HuH-7.5 (cell line): ENCODE data around the gene ZNRF1.
"Not testable (repeated sequence)": the region's sequence is repeated elsewhere in the genome, so short reads cannot be mapped to it uniquely, and the experiment has no call there.

Experiments used
- DNase-seq: peaks from one replicate; pipeline ENCODE4 v3.0.0; 2011; ENCODE audit warnings: low spot score

Gene ZNRF1

DNA sequence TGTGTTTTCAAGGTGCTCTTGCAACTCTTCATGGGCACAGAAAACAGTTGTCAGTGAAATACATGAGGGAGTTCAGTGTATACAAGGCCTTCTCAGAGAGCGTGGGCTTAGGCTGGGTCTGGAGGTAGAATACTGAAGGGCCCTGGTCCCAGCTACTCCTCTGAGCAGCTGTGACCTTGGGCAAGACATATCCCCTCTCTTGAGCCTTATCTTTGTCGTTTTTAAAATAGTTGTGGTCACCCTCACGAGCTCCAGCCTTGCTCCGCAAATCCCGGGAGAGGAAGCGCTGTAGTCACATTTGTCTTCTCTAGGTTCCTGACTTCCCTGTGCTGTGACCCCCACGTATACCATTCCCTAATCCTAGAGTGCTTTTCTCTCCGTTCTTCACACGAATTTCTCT is 3.6 kb downstream of the ZNRF1 start:
- DNase-seq, result no peak

DNA sequence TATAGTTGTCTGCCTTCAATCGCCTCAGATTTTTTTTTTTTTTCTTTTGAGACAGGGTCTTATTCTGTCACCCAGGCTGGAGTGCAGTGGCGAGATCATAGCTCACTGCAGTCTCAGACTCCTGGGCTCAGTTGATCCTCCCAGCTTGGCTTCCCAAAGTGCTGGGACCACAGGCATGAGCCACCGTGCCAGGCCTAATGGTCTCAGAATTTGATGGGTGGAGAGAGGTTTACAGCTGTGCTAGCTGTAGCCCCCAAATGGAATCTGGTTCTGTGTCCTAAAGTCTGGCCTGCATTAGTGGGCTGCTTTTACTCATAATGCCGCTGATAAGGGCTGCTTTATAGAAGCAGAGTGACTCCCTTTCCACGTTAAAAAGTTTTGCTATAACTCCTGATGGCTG is 5.1 kb downstream of the ZNRF1 start:
- DNase-seq, result no peak

DNA sequence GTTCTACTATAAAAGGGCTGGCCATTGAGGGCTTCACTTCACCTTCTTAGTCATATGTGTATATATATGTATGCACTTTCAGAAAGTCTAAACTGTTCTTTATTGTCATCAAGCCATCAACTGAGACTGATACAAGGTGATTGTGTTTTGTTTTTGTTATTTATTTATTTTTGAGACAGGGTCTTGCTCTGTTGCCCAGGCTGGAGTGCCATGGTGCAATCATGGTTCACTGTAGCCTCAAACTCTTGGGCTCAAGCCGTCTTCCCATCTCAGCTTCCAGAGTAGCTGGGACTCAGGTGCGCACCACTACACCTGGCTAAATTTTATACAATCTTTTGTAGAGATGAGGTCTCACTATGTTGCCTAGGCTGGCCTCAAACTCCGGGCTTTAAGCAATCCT is 5.6 kb downstream of the ZNRF1 start:
- DNase-seq, result no peak

DNA sequence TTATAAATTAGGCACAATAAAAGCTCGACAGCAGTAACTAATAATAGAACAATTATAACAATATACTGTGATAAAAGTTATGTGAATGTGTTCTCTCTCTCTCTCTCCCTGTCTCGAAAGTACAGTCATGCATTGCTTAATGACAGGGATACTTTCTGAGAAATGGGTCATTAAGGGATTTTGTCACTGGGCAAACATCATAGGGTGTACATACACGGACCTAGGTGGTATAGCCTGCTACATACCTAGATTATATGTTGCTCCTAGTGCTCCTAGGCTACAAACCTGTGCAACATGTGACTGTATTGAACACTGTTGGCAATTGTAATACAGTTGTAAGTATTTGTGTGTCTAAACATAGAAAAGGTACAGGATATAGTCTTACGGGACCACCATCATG is 6.9 kb downstream of the ZNRF1 start:
- DNase-seq, result no peak

DNA sequence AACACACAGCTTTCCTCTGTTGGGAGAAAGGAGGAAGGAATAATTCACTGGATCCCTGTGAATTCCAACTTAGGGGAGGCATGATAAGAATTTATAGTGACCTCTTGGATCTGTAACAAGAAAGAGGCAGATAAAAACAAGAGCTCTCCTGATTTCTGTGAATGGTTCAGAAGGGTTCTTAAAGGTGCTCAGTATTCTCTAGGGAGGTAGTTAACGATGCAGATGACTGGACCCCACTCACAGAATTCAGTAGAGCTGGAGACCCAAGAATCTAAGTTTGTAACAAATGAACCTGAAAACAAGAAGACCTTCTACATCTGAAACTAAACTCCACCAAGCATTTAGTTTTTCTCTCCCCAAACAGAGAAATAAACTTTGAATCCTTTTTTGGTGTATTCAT is 8.6 kb downstream of the ZNRF1 start:
- no peak for DNase-seq

DNA sequence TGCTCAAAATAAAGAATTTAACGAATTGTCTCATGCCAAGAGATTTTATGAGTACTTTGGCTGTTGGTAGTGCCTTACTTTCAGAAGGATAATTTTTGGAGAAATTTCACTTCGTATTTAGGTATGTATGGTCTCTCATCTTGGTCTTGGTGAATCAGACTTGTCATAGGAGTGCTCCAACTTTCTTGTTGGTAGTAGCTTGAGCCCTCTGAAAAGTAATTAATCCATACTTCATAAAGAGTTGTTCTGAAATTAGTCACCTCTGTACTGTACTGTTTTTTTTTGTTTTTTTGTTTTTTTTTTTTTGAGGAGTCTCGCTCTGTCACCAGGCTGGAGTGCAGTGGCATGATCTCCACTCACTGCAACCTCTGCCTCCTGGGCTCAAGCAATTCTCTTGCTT is 11.6 kb downstream of the ZNRF1 start:
- no peak for DNase-seq

DNA sequence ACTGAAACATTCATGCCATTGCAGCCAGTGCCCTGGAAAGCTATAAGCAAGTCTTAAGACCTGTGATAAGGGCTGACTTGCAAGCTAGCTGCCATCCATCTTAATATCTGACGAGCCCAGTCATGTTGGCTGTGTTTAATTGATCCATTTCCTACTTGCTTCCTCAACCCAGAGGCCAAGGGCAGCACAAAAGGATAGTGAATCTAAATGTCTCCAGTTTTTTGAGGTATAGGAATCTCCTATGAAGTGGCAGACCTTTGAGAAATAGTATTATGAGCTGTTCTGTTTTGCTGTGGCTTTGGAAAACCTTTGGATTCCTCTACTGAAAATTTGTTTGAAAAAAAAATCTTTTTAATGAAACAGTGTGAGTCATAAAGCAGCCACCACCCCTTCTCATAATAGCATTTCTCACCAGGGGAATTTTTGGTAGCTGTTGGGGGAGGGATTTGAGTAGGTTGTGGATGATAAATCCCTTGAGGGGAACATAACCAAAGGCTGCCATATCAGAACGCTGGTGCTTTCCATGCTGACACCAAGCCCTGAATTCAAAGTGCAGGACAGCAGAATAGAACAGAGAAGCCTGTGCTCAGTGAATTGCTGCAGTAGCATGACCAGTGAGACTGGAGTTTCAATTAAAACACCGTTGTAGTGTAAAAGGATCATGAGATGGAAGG is 12.9 kb downstream of the ZNRF1 start:
- no peak for DNase-seq

DNA sequence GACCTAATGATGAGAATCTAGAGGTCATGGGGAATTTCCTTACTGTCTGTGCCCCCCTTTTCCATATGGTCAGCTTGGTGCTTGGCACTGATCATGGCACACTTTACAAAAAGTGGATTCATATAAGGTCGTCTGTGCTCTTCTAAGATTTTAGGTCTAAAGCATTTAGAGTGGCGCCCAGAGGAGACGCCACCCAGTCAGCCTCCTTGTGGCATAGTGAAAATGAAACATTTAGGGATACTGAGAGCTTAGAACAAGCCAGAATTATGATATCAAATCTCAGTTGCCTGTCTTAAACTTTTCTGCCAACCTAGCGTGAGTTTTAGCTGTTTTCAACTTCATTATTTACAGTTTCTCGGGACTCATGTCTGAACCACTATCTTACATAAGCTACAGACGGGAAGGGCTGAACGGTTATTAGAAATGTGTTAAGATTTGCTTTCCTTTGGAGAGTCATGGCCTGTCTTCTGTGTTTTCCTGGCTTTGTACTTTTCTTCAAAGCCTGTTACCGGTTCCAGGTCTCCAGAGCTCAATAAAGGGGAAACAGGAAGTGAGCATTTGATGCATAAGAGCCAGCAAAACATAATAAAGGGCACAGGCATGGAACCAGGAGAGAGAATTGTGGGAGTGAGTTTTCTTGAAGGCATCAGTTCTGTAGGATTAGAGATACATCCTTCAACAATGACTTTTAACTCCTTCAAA is 13.7 kb downstream of the ZNRF1 start:
- no peak for DNase-seq

DNA sequence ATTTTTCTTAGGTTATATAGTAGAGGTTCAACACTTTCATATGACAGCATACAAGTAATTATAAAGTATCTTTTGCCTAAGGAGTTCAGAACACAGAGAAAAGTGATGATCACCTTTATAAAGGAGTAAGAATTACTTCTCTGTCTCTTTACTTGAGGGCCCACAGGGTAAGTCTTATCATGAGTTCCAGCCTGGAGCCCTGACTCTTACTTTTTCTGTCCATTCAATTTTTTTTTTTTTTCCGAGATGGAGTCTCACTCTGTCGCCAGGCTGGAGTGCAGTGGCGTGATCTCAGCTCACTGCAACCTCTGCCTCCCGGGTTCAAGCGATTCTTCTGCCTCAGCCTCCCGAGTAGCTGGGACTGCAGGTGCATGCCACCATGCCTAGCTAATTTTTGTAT is 14.3 kb downstream of the ZNRF1 start:
- not testable (repeated sequence) for DNase-seq

DNA sequence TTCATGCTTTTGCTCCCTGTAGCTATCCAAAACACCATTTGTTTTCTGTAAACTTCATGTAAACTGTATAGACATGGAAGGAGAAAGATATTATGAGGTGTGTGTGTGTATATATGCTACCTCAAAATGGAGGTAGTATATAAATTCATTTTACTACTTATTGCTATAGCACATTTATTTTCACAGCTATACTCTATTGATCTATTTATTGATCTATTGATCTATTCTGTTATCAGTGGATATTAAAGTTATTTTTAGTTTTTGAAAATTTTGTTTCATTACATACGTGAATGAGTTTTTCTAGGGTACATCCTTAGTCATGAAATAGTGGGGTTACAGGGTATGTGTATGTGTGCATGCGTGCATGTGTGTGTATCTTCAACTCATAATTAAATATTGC is 15.5 kb downstream of the ZNRF1 start:
- DNase-seq, result no peak

DNA sequence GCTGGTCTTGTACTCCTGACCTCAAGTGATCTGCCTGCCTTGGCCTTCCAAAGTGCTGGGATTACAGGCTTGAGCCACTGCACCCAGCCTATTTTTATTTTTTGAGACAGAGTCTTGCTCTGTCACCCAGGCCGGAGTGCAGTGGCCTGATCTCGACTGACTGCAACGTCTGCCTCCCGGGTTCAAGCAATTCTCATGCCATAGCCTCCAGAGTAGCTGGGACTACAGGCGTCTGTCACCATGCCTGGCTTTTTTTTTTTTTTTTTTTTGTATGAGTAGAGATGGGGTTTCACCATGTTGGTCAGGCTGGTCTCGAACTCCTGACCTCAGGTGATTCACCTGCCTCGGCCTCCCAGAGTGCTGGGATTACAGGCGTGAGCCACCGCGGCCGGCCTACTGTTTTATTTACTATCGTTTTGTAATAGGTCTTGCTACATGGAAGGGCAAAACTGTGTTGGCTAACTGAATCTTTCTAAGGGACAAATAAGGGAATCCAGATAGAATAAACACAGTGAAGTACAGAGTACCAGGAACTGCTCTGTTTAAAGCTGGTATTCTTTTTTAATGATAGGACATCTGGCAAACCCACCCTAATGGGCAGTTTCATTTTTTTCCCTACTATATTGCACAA is 17.7 kb downstream of the ZNRF1 start:
- DNase-seq, result not testable (repeated sequence)

DNA sequence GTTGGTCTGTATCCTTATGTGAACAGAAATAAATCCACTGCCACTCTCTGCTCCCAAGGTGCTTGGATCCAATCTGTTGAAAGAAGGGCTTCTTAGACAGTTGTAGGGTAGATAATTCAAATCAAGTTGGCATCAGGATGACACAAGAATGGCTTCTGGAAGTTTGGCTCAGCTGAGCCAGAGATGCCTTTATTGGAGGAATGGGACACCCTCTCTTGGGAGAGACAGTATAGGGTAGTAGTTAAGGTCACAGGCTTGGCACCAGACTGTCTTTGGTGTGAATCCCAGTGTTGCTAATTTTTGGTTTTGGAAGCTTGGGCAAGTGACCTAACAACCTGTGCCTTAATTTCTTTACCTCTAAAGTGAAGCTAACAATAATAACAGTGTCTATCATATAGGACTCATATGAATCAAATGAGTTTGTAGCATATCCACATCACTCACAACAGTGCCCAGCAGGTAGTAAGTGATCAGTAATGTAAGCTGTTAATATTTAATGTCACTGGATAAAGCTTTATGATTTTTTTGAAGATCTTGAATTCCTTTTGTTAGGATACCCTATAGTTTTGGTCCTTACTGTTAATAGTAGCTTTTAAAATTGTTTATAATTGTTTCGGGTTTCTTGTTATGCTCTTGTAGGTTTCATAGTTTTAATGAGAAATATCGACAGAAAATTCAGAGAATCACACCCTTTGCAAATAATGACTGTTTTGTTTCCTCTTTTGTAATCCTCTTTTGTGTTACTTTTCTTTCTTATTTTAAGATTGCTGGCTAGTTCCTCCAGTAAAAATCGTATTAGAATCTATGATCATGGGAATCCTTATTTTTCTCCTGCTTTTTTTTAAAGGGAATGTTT is 19.1 kb downstream of the ZNRF1 start:
- DNase-seq, result no peak

DNA sequence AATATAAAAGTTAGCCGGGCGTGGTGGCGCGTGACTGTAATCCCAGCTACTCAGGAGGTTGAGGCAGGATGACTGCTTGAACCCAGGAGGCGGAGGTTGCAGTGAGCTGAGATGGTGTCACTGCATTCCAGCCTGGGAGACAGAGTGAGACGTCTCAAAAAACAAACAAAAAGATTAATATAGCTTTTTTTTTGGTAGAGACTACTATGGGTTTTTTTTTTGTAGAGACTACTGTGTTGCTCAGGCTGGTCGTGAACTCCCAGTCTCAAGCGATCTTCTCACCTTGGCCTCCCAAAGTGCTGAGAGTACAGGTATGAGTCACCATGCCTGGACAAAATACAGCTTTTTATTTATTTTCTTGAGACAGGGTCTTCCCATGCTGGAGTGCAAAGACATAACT is 20.2 kb downstream of the ZNRF1 start:
- DNase-seq, result no peak

DNA sequence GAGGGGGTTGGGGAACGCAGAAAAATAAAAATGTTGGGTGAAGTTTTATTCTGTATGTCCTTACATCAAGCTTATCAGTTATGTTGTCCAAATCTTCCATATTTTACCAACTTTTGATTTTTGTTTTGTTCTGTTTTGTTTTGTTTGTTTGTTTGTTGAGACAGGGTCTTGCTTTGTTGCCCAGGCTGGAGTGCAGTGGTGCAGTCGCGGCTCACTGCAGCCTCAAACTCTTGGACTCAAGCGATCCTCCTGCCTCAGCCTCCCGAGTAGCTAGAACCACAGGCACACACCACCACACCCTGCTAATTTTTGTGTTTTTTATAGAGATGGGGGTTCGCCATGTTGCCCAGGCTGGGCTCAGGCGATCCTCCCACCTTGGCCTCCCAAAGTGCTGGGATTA is 20.8 kb downstream of the ZNRF1 start:
- DNase-seq, result no peak

DNA sequence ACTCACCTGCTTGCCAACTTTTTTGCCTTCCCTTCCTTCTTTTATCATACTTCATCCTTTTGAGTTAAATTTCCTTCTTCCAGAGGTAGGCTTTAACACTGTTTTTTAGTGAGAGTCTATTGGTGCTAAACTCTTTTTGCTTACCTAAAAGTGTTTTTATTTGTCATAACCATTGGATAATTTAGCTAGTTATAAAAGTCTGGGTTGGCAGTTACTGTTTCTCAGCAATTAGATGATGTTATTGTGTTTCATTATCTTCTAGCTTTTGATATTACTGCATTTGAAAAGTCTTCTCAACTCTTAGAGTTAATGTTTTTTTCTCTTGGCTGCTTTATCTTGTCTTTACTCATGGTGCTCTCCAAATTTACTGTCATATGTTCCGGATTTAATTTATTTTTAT is 22.6 kb downstream of the ZNRF1 start:
- no peak for DNase-seq

DNA sequence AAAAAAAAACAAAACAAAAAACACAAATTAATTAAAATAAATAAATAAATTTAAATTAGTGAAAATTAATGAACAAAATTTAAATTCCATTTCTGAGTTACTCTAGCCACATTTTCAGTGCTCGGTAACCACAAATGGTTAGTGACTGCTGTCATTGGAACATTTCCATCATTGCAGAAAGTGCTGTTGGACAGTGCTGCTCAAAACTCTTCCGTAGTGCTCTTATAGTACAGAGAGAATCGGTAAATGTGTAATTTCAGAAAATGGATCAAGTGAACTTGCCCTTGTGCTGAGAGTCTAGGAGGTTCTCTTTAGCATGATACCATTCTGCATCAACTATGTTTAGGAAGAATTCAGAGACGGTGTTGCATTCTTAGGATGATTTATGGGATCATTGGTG is 23.7 kb downstream of the ZNRF1 start:
- DNase-seq, result no peak

DNA sequence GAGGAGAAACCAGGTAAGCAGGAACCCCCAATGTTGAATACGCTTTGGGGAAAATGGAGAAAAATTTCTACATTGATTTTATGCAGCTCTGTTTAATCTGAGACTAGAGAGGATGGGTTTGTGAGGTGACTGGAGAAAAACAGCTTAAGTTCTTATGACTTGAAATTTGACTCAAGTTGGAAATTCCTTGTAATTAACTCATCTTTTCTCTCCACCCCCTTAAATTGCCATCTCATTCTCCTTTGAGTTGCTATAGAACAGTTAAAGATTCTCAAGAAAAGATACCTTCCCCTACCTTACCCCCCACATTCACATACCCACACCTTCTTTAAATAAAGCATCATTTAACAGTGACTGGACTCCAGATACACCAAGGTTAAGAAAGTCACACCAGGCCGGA is 24.2 kb downstream of the ZNRF1 start:
- no peak for DNase-seq

DNA sequence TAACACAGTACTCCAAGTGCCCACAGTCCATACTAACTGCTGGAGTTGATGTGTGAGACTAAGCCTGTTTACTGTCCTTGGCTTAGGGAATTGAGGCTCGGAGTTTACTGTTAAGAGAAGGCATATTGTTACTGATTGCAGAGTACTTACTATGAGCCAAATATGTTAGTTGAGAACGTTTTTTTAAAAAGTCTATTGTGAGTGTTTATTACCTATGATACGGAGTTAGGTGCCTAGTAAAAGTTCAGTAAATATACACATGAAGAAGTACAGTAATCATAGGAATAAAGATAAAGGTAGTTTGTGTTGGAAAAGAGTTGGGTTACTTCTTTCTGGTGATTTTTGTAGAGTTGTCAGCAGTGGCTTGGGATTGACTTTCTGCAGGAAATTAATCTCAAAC is 25.4 kb downstream of the ZNRF1 start:
- DNase-seq, result no peak

DNA sequence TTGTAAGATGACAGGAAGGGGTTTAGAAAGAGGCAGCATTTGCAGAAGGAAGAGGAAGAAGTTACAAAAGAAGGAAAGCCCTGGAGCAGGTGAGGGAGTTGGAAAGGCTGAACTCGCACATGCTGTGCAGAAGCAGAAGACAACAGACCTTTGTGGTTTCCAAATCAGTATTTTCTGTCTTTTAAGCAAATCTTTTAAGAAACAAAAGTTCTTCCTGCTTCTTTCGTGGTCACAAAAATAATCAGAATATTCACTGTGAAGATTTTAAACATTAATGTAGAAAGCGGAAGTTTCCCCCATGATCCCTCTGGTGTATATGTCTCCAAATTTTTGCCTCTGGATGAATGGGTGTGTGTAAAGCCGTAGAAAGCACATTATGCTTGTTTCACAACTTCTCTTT is 25.8 kb downstream of the ZNRF1 start:
- DNase-seq, result no peak

DNA sequence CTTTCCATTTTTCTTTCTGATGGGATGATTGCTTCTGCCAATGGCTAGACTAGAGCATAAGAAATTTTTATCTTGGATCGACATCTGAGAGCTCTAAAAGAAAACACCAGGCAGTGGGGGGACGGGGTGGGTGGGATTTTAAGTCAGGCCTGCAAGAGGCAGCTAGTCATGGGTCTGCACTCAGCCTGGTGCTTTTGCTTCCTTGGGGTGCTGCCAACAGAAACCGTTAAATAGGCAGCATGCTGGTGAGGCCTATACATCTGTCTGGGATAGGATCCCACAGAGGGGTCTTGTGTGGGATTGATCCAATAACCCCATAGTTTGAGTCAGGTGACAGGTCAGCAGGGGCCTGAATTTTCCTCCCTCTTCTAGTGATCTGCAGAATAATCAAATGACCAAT is 26.9 kb downstream of the ZNRF1 start:
- no peak for DNase-seq

DNA sequence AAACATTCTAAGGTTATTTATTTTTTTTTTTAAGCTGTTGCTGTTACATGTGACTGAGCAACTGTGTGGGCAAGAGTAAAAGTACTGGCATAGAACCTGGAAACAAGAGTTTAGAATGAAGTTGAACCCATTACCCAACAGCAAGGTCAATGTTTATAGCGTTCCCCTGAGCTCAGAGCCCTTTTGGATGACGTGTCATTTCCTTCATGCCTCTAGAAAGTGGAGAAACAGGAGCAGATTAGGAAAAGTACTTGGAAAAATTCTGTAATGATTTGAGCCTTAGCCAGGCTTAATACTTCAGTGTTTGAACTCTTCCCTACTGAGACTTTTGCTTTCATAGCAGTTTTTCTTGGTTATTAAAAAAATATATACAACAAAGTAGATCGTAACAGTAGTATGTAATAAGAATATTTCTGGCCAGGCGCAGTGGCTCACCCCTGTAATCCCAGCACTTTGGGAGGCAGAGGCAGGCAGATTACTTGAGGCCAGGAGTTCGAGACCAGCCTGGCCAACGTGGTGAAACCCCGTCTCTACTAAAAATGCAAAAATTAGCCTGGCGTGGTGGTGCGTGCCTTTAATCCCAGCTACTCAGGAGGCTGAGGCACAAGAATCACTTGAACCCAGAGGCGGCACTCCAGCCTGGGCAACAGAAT is 27.5 kb downstream of the ZNRF1 start:
- not testable (repeated sequence) for DNase-seq

DNA sequence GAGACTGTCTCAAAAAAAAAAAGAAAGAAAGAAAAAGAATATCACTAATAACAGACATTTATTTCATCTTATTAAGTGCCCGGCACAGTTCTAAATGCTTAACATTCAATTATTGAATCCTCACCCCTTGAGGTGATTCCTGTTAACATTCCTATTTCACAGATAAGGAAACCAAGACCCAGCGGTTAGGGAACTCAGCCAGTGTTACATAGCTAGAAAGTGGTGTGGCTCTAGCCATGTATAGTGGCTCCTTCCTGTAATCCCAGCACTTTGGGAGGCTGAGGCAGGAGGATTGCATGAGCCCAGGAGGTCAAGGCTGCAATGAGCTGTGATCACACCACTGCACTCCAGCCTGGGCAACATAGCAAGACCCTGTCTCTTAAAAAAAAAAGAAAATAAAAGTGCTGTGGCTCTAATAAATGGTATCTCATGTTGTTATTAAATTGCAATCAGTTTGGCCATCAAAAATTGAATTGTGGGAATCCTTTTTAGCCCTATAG is 28.1 kb downstream of the ZNRF1 start:
- DNase-seq, result no peak
